Activated T-cell treated with anti-CD3 and anti-CD28 coated beads, Interleukin-2, amount 50 U/mL, for 48 hours (primary cell): Measurements from ENCODE around the gene PHF1.
"Not testable (repeated sequence)": the region's sequence is repeated elsewhere in the genome, so short reads cannot be mapped to it uniquely, and the experiment has no call there.

Experiments used
- DNase-seq, 2 experiments: peaks; one replicate each; pipeline ENCODE4 v3.0.0-alpha.2; 2020

PHF1 gene

GRCh38 chr6:33391922-33392594 lies 18.8 kb upstream of the PHF1 start:
- peak; percentile 77 to 81 for DNase-seq

GRCh38 chr6:33392595-33392948 lies 18.2 kb upstream of the PHF1 start:
- DNase-seq = no peak

GRCh38 chr6:33392979-33393378 lies 17.8 kb upstream of the PHF1 start:
- DNase-seq = no peak

DNA sequence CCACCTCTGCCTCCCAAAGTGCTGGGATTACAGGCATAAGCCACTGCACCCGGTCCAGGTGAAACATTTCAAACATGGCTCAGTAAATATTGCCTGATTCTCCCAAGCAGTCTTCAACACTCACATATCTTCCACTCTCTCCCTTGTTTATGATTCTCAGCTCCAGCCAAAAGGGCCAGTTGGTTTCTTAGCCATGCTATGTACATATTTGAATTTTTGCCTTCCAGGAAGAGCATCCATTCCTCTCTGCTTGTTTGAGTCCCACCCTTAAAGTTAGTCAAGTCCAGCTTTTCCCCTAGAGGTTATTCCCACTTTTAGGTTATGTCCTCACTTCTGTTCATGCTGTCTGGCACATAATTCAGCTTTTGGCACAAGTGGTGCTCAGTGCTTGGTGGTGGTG lies 13.3 kb upstream of the PHF1 start:
- DNase-seq = no peak

DNA sequence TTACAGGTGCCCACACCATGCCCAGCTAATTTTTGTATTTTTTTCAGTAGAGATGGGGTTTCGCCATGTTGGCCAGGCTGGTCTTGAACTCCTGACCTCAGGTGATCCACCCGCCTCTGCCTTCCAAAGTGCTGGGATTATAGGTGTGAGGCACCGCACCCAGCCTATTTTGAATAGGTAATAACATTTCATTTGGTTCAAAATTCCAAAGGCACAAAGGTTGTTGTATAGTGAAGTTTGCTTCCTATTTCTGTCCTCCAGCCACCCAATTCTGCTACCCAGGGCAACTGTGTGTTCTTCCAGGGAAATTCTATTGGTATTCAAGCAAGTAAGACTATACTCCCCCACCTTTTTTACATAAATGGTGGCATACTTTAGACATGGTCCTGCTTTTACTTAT lies 12.2 kb upstream of the PHF1 start:
- not testable (repeated sequence) for DNase-seq

- not testable (repeated sequence) for DNase-seq
These were observed 10.9 kb upstream of the PHF1 start for GRCh38 chr6:33399881-33400280.

DNA sequence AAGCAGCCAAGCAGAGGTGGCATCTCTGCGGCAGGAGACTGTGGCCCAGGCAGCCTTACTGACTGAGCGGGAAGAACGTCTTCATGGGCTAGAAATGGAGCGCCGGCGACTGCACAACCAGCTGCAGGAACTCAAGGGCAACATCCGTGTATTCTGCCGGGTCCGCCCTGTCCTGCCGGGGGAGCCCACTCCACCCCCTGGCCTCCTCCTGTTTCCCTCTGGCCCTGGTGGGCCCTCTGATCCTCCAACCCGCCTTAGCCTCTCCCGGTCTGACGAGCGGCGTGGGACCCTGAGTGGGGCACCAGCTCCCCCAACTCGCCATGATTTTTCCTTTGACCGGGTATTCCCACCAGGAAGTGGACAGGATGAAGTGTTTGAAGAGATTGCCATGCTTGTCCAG lies 5.9 kb upstream of the PHF1 start:
- DNase-seq = no peak

GRCh38 chr6:33405386-33405940 lies 5.4 kb upstream of the PHF1 start:
- no peak for DNase-seq

- no peak for DNase-seq
These were observed 4.7 kb upstream of the PHF1 start for GRCh38 chr6:33406126-33406525.

DNA sequence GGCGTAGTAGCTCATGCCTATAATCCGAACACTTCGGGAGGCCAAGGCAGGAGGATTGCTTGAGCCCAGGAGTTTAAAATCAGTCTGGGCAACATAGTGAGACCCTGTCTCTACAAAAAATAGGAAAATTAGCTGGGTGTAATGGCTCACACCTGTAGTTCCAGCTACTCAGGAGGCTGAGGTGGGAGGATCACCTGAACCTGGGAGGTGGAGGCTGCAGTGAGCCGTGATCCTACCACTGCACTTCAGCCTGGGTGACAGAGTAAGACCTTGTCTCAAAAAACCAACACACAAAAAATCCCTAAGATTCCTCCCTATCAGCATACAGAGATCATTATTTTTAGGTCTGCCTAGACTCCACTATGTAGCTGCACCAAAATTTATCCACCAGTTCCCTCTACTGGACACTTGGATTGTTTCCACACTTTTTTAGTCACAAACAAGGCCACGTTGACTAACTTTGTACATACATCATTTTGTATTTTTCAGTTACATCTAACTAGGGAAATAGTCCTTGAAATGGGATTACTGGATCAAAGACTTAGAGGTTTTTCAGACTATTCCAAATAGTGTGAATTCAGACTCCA lies 3.6 kb upstream of the PHF1 start:
- no peak for DNase-seq

GRCh38 chr6:33410050-33410710 lies 634 bp upstream of the PHF1 start:
- peak; percentile 98 to 99 for DNase-seq

- no peak for DNase-seq
These were observed 805 bp downstream of the PHF1 start for GRCh38 chr6:33411632-33412005.

DNA sequence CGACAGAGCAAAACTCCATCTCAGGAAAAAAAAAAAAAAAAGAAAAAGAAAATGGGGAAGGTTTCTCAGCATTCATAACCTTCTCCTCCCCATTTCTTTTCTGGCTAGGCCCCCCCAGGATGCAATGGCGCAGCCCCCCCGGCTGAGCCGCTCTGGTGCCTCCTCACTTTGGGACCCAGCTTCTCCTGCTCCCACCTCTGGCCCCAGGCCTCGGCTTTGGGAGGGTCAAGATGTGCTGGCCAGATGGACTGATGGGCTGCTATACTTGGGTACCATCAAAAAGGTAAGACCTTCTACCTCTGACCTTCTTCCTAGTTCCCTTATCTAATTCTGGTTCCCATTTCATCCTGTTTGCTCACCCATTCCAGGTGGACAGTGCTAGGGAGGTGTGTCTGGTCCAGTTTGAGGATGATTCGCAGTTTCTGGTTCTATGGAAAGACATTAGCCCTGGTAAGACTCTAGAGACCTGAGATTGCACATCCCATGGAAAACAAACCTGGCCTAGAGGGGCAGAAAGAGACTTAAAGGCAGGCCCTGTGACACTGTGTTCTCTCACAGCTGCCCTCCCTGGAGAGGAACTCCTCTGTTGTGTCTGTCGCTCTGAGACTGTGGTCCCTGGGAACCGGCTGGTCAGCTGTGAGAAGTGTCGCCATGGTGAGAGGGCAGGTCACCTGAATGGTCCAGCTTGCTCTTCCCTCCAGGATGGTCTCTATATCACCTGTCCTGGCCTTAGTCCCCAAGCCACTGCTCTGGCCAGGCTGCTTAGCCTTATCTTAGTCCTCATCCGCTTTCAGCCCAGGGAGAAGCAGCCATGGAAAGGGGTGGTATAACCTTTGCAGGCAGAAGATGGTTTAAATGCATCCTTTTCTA lies 1.6 kb downstream of the PHF1 start:
- no peak for DNase-seq

DNA sequence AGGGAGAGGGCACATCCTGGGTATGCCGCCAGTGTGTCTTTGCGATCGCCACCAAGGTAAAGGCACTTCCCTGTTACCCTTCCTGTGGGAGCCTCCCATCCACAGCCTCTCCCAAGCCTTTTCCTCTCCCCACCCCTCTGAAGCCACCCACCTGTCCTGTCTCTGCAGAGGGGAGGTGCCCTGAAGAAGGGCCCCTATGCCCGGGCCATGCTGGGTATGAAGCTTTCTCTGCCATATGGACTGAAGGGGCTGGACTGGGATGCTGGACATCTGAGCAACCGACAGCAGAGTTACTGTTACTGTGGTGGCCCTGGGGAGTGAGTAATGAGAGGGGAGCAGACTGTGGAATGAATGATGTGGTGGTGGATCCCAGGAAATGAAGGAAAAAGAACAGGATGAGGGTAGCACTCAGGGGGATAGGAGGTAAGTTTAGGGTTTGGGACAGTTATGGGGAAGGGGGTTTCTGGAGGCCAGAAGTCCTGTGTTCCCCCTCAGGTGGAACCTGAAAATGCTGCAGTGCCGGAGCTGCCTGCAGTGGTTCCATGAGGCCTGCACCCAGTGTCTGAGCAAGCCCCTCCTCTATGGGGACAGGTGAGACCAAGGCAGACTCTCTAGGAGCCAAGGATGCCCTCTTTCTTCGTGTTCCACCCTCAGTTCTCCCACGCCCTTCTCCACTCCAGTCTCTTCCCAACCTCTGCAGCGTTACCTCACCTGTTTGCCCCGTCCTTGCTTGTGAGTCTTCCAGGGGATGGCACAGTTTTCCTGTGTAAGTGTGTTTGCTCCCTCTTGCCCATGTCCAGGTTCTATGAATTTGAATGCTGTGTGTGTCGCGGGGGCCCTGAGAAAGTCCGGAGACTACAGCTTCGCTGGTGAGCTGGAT lies 2.7 kb downstream of the PHF1 start:
- no peak for DNase-seq

DNA sequence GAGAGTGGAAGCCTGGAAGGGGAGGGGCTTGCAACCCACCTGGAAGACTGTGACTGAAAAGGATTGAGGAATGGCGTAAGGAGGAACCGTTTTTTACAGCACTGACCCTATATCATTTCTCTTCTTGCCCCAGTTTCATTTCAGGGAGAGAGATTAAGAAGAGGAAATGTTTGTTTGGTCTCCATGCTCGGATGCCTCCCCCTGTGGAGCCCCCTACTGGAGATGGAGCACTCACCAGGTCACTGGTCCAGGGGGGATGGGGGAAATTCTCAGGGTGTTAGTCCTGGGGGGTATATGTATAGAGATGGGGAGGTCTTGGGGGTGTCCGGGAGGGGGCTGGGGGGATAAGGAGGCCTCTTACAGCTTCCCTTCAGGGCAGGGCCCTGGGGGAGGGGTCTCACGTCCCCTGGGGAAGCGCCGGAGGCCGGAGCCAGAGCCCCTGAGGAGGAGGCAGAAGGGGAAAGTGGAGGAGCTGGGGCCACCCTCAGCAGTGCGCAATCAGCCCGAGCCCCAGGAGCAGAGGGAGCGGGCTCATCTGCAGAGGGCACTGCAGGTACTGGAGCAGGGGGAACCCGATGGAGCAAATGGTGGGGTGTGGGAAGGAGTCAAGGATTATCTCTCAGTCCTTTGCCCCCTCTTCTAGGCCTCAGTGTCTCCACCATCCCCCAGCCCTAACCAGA lies 3.9 kb downstream of the PHF1 start:
- DNase-seq = no peak

DNA sequence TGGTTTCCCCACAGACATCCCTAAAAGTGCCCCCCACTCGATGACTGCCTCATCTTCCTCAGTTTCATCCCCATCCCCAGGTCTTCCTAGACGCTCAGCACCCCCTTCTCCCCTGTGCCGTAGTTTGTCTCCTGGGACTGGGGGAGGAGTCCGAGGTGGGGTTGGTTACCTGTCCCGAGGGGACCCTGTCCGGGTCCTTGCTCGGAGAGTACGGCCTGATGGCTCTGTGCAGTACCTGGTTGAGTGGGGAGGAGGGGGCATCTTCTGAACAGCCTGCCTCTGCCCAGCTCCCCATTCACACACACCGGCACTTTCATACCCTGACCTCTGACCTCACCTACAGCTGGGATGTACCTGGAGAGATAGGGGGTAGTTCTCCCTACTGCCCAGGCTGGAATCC lies 5.0 kb downstream of the PHF1 start:
- no peak for DNase-seq

DNA sequence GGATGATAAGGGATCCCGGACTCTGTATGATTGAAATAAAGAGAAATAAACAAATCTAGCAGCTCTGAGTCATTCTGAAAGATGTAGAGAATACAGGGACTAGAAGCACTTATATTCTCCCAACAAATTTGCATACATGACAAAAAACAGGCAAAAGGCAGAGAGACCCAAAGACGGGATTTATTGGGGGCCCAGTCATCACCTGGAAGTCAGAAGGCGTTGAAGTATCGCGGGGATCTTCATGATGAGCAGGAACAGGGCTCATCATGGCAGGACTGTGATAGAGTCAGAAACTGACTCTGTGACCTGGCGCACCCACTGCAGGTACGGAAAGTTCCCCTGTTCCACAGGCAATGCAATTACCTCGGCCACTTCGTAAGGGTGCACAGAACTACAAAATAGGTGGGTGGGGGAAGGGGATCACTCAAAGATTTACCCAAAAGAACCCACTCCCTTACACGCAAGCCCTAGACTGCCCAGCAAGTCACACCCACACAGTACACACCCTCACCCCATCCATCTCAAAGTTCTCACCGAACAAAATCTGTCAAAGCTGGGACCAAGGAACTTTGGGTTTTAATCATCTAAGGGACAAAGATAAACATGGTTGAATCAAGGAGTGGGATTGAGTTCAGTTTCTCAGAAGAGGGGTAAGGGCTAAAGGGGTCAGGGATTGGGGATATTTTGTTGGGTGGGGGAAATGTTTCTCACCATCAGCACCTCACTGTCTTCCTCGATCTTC lies 5.7 kb downstream of the PHF1 start:
- DNase-seq = peak; percentile 55 to 63

DNA sequence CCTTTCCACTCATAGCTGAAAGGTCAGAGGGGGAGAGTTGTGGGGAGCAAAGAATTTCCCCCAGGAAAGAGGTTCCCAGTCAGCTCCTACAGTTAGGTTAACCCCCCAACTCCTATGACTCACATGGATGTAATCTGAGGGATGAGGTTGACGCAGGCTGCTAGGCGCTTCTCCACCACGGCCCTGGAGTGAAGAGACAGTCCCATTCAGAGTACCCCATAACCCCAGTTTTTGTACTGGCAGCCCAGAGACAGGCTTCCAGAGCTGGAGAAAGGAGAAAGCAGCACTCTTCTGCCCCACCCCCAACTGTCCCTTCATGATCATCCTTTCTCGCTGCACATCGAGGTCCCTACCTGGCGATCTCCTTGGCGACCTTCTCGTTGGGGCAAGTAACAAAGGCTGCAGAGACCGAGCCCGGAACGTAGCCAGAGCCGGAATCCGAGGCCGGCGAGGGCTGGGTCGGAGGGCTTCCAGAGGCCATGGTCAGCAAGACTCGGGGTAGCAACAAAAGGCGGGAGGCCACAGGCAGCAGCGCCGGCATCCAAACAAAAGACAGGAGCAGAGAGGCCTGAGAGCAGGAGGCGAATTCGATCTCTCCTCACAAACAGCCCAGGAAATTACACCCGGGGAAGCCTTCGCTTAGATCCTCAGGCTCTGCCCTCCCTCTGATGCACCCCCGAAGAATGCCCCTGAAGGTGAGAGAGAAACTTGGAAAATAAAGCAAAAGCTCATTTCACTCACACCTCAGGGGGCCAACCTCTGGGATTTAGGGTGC lies 6.5 kb downstream of the PHF1 start:
- DNase-seq = peak; percentile 47

- DNase-seq = peak; percentile 96 to 98
These were observed 7.3 kb downstream of the PHF1 start, which contains the start of gene CUTA for GRCh38 chr6:33417903-33418689. Gene CUTA (minus strand): TSS chr6:33418107. CDS start chr6:33418000, 107 bp downstream.
